H9 (cell line): ENCODE results near the gene SP3. TPM values are rescaled to one million over a fixed set of nuclear protein-coding genes. Genes with fewer than 3 reads are reported as not detected.

Experiments
- DNase-seq: peaks from one replicate; pipeline ENCODE4 v3.0.0-alpha.2; 2017
- H2AFZ ChIP-seq: one replicate; pipeline ENCODE4 v1.6.1; 2013; ENCODE audit warnings: mild to moderate bottlenecking, low read length, control low read depth, moderate library complexity
- H2AK5ac ChIP-seq: 2 replicates; pipeline ENCODE4 v1.6.1; 2013; ENCODE audit warnings: low read length, control low read depth, mixed read lengths; ENCODE audit not compliant: insufficient read length
- H2BK120ac ChIP-seq: one replicate; pipeline ENCODE4 v1.6.1; 2013; ENCODE audit warnings: low read depth, mild to moderate bottlenecking, low read length, control low read depth, inconsistent platforms; ENCODE audit not compliant: poor library complexity, severe bottlenecking
- H2BK12ac ChIP-seq: 2 replicates; pipeline ENCODE4 v1.6.1; 2013; ENCODE audit warnings: low read length, control low read depth, mixed read lengths, low read depth; ENCODE audit not compliant: insufficient read length
- H2BK15ac ChIP-seq: 2 replicates; pipeline ENCODE4 v1.6.1; 2013; ENCODE audit warnings: low read depth, low read length, control low read depth
- H2BK20ac ChIP-seq: one replicate; pipeline ENCODE4 v1.6.1; 2013; ENCODE audit warnings: low read depth, mild to moderate bottlenecking, low read length, control low read depth, inconsistent platforms; ENCODE audit not compliant: poor library complexity, severe bottlenecking
- H2BK5ac ChIP-seq: 2 replicates; pipeline ENCODE4 v1.6.1; 2013; ENCODE audit warnings: low read length, control low read depth, mixed read lengths; ENCODE audit not compliant: insufficient read length
- H3K14ac ChIP-seq: 2 replicates; pipeline ENCODE4 v1.6.1; 2013; ENCODE audit warnings: low read length, control low read depth; ENCODE audit not compliant: insufficient read depth
- H3K18ac ChIP-seq: 2 replicates; pipeline ENCODE4 v1.6.1; 2013; ENCODE audit warnings: low read depth, mild to moderate bottlenecking, mixed read lengths, low read length, control low read depth; ENCODE audit not compliant: insufficient read length
- H3K23ac ChIP-seq: 2 replicates; pipeline ENCODE4 v1.6.1; 2013; ENCODE audit warnings: low read length, control low read depth, mixed read lengths, low read depth; ENCODE audit not compliant: insufficient read length
- H3K23me2 ChIP-seq: 2 replicates; pipeline ENCODE4 v1.6.1; 2013; ENCODE audit warnings: low read depth, mild to moderate bottlenecking, mixed read lengths, low read length, control low read depth; ENCODE audit not compliant: insufficient read length, poor library complexity, severe bottlenecking
- H3K27ac ChIP-seq: 2 replicates; pipeline ENCODE4 v1.5.1; 2013; ENCODE audit warnings: low read length, control low read depth, mixed read lengths, low read depth; ENCODE audit not compliant: insufficient read length
- H3K27me3 ChIP-seq: 2 replicates; pipeline ENCODE4 v1.6.1; 2013; ENCODE audit warnings: low read length, control low read depth, inconsistent platforms; ENCODE audit not compliant: insufficient read depth
- H3K4ac ChIP-seq: 2 replicates; pipeline ENCODE4 v1.6.1; 2013; ENCODE audit warnings: low read depth, mild to moderate bottlenecking, control low read depth, inconsistent platforms, low read length, moderate library complexity
- H3K4me1 ChIP-seq: 2 replicates; pipeline ENCODE4 v1.6.1; 2013; ENCODE audit warnings: low read length, control low read depth, inconsistent platforms; ENCODE audit not compliant: insufficient read depth
- H3K4me2 ChIP-seq: 2 replicates; pipeline ENCODE4 v1.6.1; 2013; ENCODE audit warnings: low read length, control low read depth, mixed read lengths; ENCODE audit not compliant: insufficient read length, insufficient read depth
- H3K56ac ChIP-seq: 2 replicates; pipeline ENCODE4 v1.6.1; 2013; ENCODE audit warnings: low read depth, mild to moderate bottlenecking, mixed read lengths, low read length, control low read depth; ENCODE audit not compliant: insufficient read length
- H3K79me1 ChIP-seq: 2 replicates; pipeline ENCODE4 v1.6.1; 2013; ENCODE audit warnings: low read depth, mild to moderate bottlenecking, moderate library complexity, low read length, control low read depth, inconsistent platforms; ENCODE audit not compliant: insufficient read depth, poor library complexity, severe bottlenecking
- H3K79me2 ChIP-seq: 2 replicates; pipeline ENCODE4 v1.6.1; 2013; ENCODE audit warnings: low read length, control low read depth, inconsistent platforms; ENCODE audit not compliant: insufficient read depth
- H3K9ac ChIP-seq: 2 replicates; pipeline ENCODE4 v1.6.1; 2013; ENCODE audit warnings: low read length, control low read depth, mixed read lengths; ENCODE audit not compliant: insufficient read length; ENCODE audit errors: extremely low read depth
- H3K9me3 ChIP-seq: one replicate; pipeline ENCODE4 v1.6.1; 2013; ENCODE audit warnings: low read depth, low read length, inconsistent platforms; ENCODE audit not compliant: control insufficient read depth
- H3T11ph ChIP-seq: one replicate; pipeline ENCODE4 v1.6.1; 2013; ENCODE audit warnings: mild to moderate bottlenecking, low read length, control low read depth, inconsistent platforms
- H4K20me1 ChIP-seq: one replicate; pipeline ENCODE4 v1.6.1; 2013; ENCODE audit not compliant: control insufficient read depth, insufficient read length, insufficient read depth
- H4K5ac ChIP-seq: 2 replicates; pipeline ENCODE4 v1.6.1; 2013; ENCODE audit warnings: low read depth, mild to moderate bottlenecking, mixed read lengths, low read length, control low read depth; ENCODE audit not compliant: insufficient read length
- H4K8ac ChIP-seq: replicated peaks from 2 replicates; pipeline ENCODE4 v1.6.1; 2013; ENCODE audit warnings: low read length, control low read depth, mixed read lengths, low read depth; ENCODE audit not compliant: insufficient read length
- H4K91ac ChIP-seq: 2 replicates; pipeline ENCODE4 v1.6.1; 2013; ENCODE audit warnings: low read depth, mild to moderate bottlenecking, moderate library complexity, mixed read lengths, low read length, control low read depth; ENCODE audit not compliant: insufficient read length
- H3K27ac Mint-ChIP-seq, 3 experiments: 2 replicates in 2 of 3; 3 replicates in 1 of 3; pipeline ENCODE4 v1.8.0; 2020 to 2021; ENCODE audit warnings: mixed read lengths in 3 of 3, mild to moderate bottlenecking in 1 of 3, moderate library complexity in 1 of 3
- H3K27me3 Mint-ChIP-seq: 2 replicates; pipeline ENCODE4 v1.8.0; 2021; ENCODE audit warnings: low read depth, mild to moderate bottlenecking, moderate library complexity, mixed read lengths
- H3K36me3 Mint-ChIP-seq, 3 experiments: 2 replicates in 2 of 3; 3 replicates in 1 of 3; pipeline ENCODE4 v1.8.0; 2020 to 2021; ENCODE audit warnings: low read depth in 3 of 3, mixed read lengths in 3 of 3; ENCODE audit not compliant: insufficient read depth in 1 of 3
- H3K4me1 Mint-ChIP-seq, 2 experiments: 2 replicates each; pipeline ENCODE4 v1.8.0; 2020; ENCODE audit warnings: mixed read lengths in 2 of 2
- H3K4me3 Mint-ChIP-seq, 2 experiments: 2 replicates in 1 of 2; 3 replicates in 1 of 2; pipeline ENCODE4 v1.8.0; 2020 to 2021; ENCODE audit warnings: mild to moderate bottlenecking in 2 of 2, mixed read lengths in 2 of 2, moderate library complexity in 1 of 2
- H3K9me3 Mint-ChIP-seq, 2 experiments: 2 replicates in 1 of 2; 3 replicates in 1 of 2; pipeline ENCODE4 v1.8.0; 2020; ENCODE audit warnings: mild to moderate bottlenecking in 2 of 2, mixed read lengths in 2 of 2, moderate library complexity in 1 of 2
- CTCF ChIP-seq: fragments of 200-600 bp; sonication (generic); conservative IDR thresholded peaks from 3 replicates; pipeline ENCODE4 v1.8.0; 2021; ENCODE audit warnings: antibody characterized with exemption, mild to moderate bottlenecking
- total RNA-seq: library from RNA; stranded (reverse); gene quantifications from 2 replicates; pipeline ENCODE4 v1.2.1, GENCODE V29; 2021

The SP3 gene
- total RNA-seq, 1 experiment from 2014 or later: 86.3 TPM

- H3K4me2 ChIP-seq: no peak overlapping the region
- H2AFZ ChIP-seq: no peak overlapping the region
- H4K91ac ChIP-seq: no peak overlapping the region
Measured at GRCh38 chr2:173948842-173949241, 16.3 kb downstream of the SP3 start.

More at GRCh38 chr2:173948842-173949241, 16.3 kb downstream of the SP3 start:
- Mint-ChIP-seq H3K4me1 (peaks cover 12% of the 10 kb centered on the region in 2 experiments), H3K9me3 (peaks cover 3 to 5% of the 10 kb centered on the region in 2 experiments; a peak in 4 of 5 replicates), H3K27me3 (no peaks in the 10 kb centered on the region), H3K36me3 (peaks cover 17 to 25% (median 23%) of the 10 kb centered on the region in 3 experiments), H3K27ac (no peak overlapping the region), H3K4me3 (no peak overlapping the region)
- Histone ChIP-seq H3K27me3 (no peaks in the 10 kb centered on the region), H3K9me3 (no peaks in the 10 kb centered on the region), H4K8ac (no peak overlapping the region), H3K27ac (no peak overlapping the region), H3K14ac (no peak overlapping the region), H4K20me1 (no peaks in the 10 kb centered on the region), H3K23me2 (no peaks in the 10 kb centered on the region), H4K5ac (no peak overlapping the region), H2AK5ac (no peak overlapping the region), H3K79me2 (peaks cover 30% of the 10 kb centered on the region; the same call in 1 of the 2 replicates), H2BK12ac (no peak overlapping the region), H3K79me1 (peaks cover 3% of the 10 kb centered on the region), H2BK120ac (no peak overlapping the region), H3K18ac (no peak overlapping the region), H3T11ph (no peak overlapping the region), H3K23ac (no peak overlapping the region), H2BK20ac (no peak overlapping the region), H3K9ac (no peak overlapping the region), H3K56ac (no peak overlapping the region), H2BK5ac (no peak overlapping the region), H3K4ac (no peak overlapping the region), H2BK15ac (no peak overlapping the region), H3K4me1 (no peaks in the 10 kb centered on the region; the same call in 1 of the 2 replicates)
- no peak for TF ChIP-seq CTCF
- no peak for DNase-seq
